Body of pancreas (tissue), 4 donors: ENCODE data around the gene DENND2D. TPM values are rescaled to one million over a fixed set of nuclear protein-coding genes. Genes with fewer than 3 reads are reported as not detected.
A peak's percentile ranks its signal among the peaks of the same experiment; 100 is the strongest.

Source experiments
- ATAC-seq: fragments of 150-250 bp; one replicate; pipeline ENCODE4 v1.9.1; 2016
- DNase-seq, 4 donors: peaks; one replicate each; pipeline ENCODE4 v3.0.0-alpha.2; 2019
- H3K27ac ChIP-seq, 4 donors: fragments of 200-600 bp; sonication (generic); 1 replicate in 3 of 4; 2 replicates in 1 of 4; pipeline versions ENCODE4 v1.5.1 to v1.6.1; 2016 to 2019; ENCODE audit warnings: mild to moderate bottlenecking in 1 of 4, mixed read lengths in 1 of 4, moderate library complexity in 1 of 4
- H3K27me3 ChIP-seq, 2 donors: fragments of 200-600 bp; sonication (generic); one replicate each; pipeline ENCODE4 v1.6.0; 2016; ENCODE audit warnings: mild to moderate bottlenecking in 1 of 2
- H3K36me3 ChIP-seq, 2 donors: fragments of 200-600 bp; sonication (generic); replicated peaks in 1 of 2; 2 replicates each; pipeline ENCODE4 v1.5.1; 2016; ENCODE audit warnings: low read depth in 2 of 2; ENCODE audit not compliant: insufficient read depth in 1 of 2
- H3K4me1 ChIP-seq: fragments of 200-600 bp; sonication (generic); one replicate; pipeline ENCODE4 v1.6.0; 2016
- H3K4me3 ChIP-seq, 2 donors: fragments of 200-600 bp; sonication (generic); 1 replicate in 1 of 2; 2 replicates in 1 of 2; pipeline ENCODE4 v1.5.1; 2016 to 2019
- H3K9me3 ChIP-seq, 3 donors: fragments of 200-600 bp; sonication (generic); 1 replicate in 2 of 3; 2 replicates in 1 of 3; pipeline ENCODE4 v1.5.1; 2016
- POLR2A ChIP-seq, 3 donors: fragments of 450-650 bp; IDR thresholded peaks; one replicate each; pipeline ENCODE4 v1.6.1; 2016; ENCODE audit warnings: antibody characterized with exemption in 3 of 3, mild to moderate bottlenecking in 2 of 3
- WGBS, 2 donors: methylation state at CpG; one replicate each; pipeline ENCODE4 v1.1.5; 2017; 5-methylcytosine and 5-hydroxymethylcytosine counted together
- intact Hi-C: fragments of 100-400 bp; cut with DNase I; formaldehyde crosslinking; loops from one replicate; pipeline ENCODE4 v1.15.1; 2023
- total RNA-seq, 2 donors: library from RNA; depleted of rRNA; stranded (reverse); fragments of >200 nt; gene quantifications; one replicate each; pipeline ENCODE4 v1.1.0, GENCODE V29; 2016
- TF ChIP-seq, protein P1 (sequence below), 7 experiments: fragments of 450-650 bp in 4 of 7; fragments of 200-600 bp in 3 of 7; sonication (generic) in 3 of 7; IDR thresholded peaks; one replicate each; pipeline ENCODE4 v1.5.1; 2016 to 2019; ENCODE audit warnings: antibody characterized with exemption in 7 of 7

DENND2D gene
- total RNA-seq, 2 donors from 2014 or later = 16.1 to 35.3 TPM

GRCh38 chr1:111204201-111204982, 3.9 kb upstream of the DENND2D start:
- peak; percentile 70 to 76 (median 74) for DNase-seq
- Histone ChIP-seq H3K27ac (peak overlapping the region; percentile 83 to 98 (median 94)), H3K27me3 (no peaks in the 10 kb centered on the region), H3K9me3 (no peaks in the 10 kb centered on the region), H3K4me3 (peak overlapping the region; percentile 66 to 94), H3K4me1 (peaks cover 53% of the 10 kb centered on the region), H3K36me3 (no peaks in the 10 kb centered on the region)
- intact Hi-C loops = no loop called here
- WGBS, 2 donors = 2 to 5% methylated on average over 23 to 59 of the region's 61 CpGs
- TF ChIP-seq, protein P1, sequence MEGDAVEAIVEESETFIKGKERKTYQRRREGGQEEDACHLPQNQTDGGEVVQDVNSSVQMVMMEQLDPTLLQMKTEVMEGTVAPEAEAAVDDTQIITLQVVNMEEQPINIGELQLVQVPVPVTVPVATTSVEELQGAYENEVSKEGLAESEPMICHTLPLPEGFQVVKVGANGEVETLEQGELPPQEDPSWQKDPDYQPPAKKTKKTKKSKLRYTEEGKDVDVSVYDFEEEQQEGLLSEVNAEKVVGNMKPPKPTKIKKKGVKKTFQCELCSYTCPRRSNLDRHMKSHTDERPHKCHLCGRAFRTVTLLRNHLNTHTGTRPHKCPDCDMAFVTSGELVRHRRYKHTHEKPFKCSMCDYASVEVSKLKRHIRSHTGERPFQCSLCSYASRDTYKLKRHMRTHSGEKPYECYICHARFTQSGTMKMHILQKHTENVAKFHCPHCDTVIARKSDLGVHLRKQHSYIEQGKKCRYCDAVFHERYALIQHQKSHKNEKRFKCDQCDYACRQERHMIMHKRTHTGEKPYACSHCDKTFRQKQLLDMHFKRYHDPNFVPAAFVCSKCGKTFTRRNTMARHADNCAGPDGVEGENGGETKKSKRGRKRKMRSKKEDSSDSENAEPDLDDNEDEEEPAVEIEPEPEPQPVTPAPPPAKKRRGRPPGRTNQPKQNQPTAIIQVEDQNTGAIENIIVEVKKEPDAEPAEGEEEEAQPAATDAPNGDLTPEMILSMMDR (IDR thresholded peaks at IDR 0.05) = no peak
- peak; percentile 67 to 76 (median 70) for TF ChIP-seq POLR2A (IDR thresholded peaks at IDR 0.05)
- peak; percentile 81 for ATAC-seq

DNA sequence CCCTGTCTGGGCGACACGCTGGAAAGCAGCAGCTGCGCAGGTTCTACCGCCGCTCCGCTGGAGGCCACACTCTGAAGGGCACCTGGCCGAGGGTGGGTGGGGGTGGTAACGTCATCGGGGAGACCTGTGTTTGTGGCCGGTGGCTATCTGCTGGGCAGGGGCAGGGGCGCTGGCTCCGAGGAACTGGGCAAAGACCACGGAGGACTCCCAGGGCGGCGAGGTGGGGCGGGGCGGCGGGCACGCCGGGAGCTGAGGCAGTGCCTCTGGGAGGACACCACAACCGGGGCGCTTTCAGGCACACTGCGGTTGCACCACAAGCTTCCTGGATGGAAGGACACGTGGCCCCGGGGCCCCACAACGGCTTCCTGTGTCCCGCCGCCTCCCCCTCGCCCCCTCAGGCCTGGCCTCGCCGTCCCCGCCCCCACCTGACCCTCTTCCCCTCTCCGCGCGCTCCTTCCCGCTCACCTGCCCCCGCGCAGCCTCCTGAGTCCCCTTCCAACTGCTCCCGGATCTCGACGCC, 3.3 kb upstream of the DENND2D start:
- peak; percentile 70 for ATAC-seq
- WGBS, 2 donors = 6% methylated on average over 38 of the region's 41 CpGs; no CpG with 5 or more reads in 1 of the 2 donors
- DNase-seq = peak; percentile 79 to 92 (median 85)

GRCh38 chr1:111202707-111203623, 2.5 kb upstream of the DENND2D start:
- DNase-seq (no peak), ATAC-seq (no peak)
- intact Hi-C loops = no loop called here
- TF ChIP-seq, protein P1 (IDR thresholded peaks at IDR 0.05) = no peak
- peaks cover 65% of the 10 kb centered on the region for H3K4me1 ChIP-seq
- 38 to 39% methylated on average over 3 to 4 of the region's 4 CpGs for WGBS, 2 donors
- H3K36me3 ChIP-seq = no peaks in the 10 kb centered on the region
- H3K27me3 ChIP-seq = no peaks in the 10 kb centered on the region
- H3K27ac ChIP-seq = peak overlapping the region; percentile 83 to 98 (median 94)
- H3K4me3 ChIP-seq = peak overlapping the region in 1 of 2 donors; percentile 66
- no peaks in the 10 kb centered on the region for H3K9me3 ChIP-seq

More for the DNA sequence above, 3.3 kb upstream of the DENND2D start:
- Histone ChIP-seq H3K27ac (peak overlapping the region; percentile 83 to 98 (median 94)), H3K27me3 (no peaks in the 10 kb centered on the region), H3K4me3 (peak overlapping the region; percentile 66 to 94), H3K36me3 (no peaks in the 10 kb centered on the region), H3K4me1 (peaks cover 60% of the 10 kb centered on the region), H3K9me3 (no peaks in the 10 kb centered on the region)
- intact Hi-C loops = no loop called here
- TF ChIP-seq, protein P1 (IDR thresholded peaks at IDR 0.05) = no peak
- peak in 2 of 3 donors; percentile 63 to 64 for TF ChIP-seq POLR2A (IDR thresholded peaks at IDR 0.05)

DNA sequence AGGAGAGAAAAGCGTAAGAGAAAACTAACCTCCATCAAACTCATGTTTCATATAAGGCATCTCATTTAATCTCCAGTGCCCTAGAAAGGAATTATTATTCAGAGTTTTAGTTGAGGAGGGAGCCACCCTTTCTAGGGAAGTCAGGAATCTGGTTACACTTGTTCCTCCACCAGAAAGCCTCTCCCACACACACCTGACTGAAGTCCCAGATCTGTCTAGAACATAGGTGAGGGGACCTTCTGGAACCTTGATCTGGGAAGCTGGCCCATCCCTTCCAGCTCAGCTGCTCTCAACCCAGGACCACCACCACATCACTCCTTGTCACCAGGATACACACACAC, 1.9 kb upstream of the DENND2D start:
- TF ChIP-seq, protein P1 (IDR thresholded peaks at IDR 0.05) = no peak
- no peak for TF ChIP-seq POLR2A (IDR thresholded peaks at IDR 0.05)
- ATAC-seq (no peak), DNase-seq (peak in 1 of 4 donors; percentile 28)
- peaks cover 65% of the 10 kb centered on the region for H3K4me1 ChIP-seq
- H3K4me3 ChIP-seq = no peak overlapping the region
- H3K27ac ChIP-seq = peak overlapping the region; percentile 83 to 98 (median 94)
- H3K27me3 ChIP-seq = no peaks in the 10 kb centered on the region
- 87 to 97% methylated on average over 1 of the region's 1 CpG for WGBS, 2 donors
- H3K9me3 ChIP-seq = no peaks in the 10 kb centered on the region
- H3K36me3 ChIP-seq = no peaks in the 10 kb centered on the region
- intact Hi-C loops = no loop called here
